Hepatocyte (in vitro differentiated cells): ENCODE results near the gene YIF1B.

Experiments used
- EZH2 ChIP-seq: fragments of 200-600 bp; sonication (generic); IDR thresholded peaks from 2 replicates; pipeline ENCODE4 v1.6.1; 2016; ENCODE audit warnings: antibody characterized with exemption, mild to moderate bottlenecking, borderline replicate concordance
- TF ChIP-seq, protein P1 (sequence below): fragments of 200-600 bp; sonication (generic); IDR thresholded peaks from 2 replicates; pipeline ENCODE4 v1.5.1; 2016; ENCODE audit warnings: antibody characterized with exemption, mild to moderate bottlenecking; ENCODE audit not compliant: poor library complexity

DNA sequence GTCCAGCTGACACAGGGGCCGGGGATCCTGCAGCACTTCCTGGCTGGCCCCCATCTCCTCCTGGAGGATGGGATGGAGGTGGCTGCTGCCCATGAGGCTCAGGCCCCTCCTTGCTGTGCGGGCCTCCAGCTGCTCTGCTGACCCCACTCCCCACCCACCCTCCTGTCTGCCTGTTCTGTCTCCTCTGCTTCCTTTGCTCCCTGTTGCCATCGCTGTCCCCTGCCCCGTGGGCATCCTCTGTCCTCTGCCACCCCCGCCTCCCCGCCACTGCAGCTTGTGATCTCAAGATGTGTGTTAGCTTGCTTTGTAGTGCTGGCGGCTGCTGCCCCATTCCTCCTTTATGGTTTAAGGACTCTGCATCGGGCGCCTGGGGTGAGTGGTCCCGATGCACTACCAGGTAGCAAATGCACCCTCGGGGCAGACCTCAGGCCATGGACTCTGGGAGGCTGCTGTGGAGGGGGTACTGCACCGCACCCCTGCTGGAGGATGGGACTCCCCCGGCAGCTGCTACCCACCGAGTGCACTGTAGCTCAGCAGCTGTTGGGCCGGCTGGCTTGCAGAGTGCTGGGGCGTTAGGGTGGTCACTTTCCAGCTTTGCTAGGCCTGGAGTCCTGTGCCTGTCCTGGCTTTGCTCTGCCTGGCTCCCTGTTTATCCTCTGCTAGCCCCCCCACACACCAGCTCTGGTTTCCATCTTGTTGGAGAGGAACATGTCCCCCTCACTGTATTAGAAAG, 27.5 kb downstream of the YIF1B start:
- TF ChIP-seq, protein P1, sequence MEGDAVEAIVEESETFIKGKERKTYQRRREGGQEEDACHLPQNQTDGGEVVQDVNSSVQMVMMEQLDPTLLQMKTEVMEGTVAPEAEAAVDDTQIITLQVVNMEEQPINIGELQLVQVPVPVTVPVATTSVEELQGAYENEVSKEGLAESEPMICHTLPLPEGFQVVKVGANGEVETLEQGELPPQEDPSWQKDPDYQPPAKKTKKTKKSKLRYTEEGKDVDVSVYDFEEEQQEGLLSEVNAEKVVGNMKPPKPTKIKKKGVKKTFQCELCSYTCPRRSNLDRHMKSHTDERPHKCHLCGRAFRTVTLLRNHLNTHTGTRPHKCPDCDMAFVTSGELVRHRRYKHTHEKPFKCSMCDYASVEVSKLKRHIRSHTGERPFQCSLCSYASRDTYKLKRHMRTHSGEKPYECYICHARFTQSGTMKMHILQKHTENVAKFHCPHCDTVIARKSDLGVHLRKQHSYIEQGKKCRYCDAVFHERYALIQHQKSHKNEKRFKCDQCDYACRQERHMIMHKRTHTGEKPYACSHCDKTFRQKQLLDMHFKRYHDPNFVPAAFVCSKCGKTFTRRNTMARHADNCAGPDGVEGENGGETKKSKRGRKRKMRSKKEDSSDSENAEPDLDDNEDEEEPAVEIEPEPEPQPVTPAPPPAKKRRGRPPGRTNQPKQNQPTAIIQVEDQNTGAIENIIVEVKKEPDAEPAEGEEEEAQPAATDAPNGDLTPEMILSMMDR, result no peak
- no peak for TF ChIP-seq EZH2
